ENCODE results near the gene EPB41L5.
"Not testable (repeated sequence)": the region's sequence is repeated elsewhere in the genome, so short reads cannot be mapped to it uniquely, and the experiment has no call there.

DNA sequence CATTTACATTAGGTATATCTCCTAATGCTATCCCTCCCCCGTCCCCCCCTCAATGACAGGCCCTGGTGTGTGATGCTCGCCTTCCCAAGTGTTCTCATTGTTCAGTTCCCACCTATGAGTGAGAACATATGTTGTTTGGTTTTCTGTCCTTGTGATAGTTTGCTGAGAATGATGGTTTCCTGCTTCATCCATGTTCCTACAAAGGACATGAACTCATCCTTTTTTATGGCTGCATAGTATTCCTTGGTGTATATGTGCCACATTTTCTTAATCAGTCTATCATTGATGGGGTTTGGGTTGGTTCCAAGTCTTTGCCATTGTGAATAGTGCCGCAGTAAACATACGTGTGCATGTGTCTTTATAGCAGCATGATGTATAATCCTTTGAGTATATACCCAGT lies 32.9 kb downstream of the EPB41L5 start:
- TF ChIP-seq, protein P1, sequence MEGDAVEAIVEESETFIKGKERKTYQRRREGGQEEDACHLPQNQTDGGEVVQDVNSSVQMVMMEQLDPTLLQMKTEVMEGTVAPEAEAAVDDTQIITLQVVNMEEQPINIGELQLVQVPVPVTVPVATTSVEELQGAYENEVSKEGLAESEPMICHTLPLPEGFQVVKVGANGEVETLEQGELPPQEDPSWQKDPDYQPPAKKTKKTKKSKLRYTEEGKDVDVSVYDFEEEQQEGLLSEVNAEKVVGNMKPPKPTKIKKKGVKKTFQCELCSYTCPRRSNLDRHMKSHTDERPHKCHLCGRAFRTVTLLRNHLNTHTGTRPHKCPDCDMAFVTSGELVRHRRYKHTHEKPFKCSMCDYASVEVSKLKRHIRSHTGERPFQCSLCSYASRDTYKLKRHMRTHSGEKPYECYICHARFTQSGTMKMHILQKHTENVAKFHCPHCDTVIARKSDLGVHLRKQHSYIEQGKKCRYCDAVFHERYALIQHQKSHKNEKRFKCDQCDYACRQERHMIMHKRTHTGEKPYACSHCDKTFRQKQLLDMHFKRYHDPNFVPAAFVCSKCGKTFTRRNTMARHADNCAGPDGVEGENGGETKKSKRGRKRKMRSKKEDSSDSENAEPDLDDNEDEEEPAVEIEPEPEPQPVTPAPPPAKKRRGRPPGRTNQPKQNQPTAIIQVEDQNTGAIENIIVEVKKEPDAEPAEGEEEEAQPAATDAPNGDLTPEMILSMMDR (IDR thresholded peaks at IDR 0.05), result not testable (repeated sequence)
- TF ChIP-seq ZFX (IDR thresholded peaks at IDR 0.05; ENCODE audit: borderline replicate concordance), result not testable (repeated sequence)

Measured in 22Rv1 (cell line).